Duodenal mucosa (tissue), 2 donors: ENCODE data around the gene CDIP1.

Experiments used
- H3K27ac ChIP-seq: one replicate; pipeline ENCODE4 v1.7.0; 2013; ENCODE audit warnings: low read depth, low read length
- H3K27me3 ChIP-seq, 2 donors: one replicate each; pipeline ENCODE4 v1.7.0; 2013; ENCODE audit warnings: low read length in 2 of 2, control low read depth in 1 of 2; ENCODE audit not compliant: insufficient read depth in 2 of 2, control insufficient read depth in 1 of 2
- H3K36me3 ChIP-seq, 2 donors: one replicate each; pipeline ENCODE4 v1.7.0; 2013; ENCODE audit warnings: low read length in 2 of 2, control low read depth in 1 of 2; ENCODE audit not compliant: insufficient read depth in 2 of 2, control insufficient read depth in 1 of 2
- H3K4me1 ChIP-seq, 2 donors: one replicate each; pipeline ENCODE4 v1.7.0; 2013; ENCODE audit warnings: low read length in 2 of 2, control low read depth in 1 of 2; ENCODE audit not compliant: insufficient read depth in 2 of 2, control insufficient read depth in 1 of 2
- H3K4me3 ChIP-seq, 2 donors: one replicate each; pipeline ENCODE4 v1.7.0; 2013; ENCODE audit warnings: low read length in 2 of 2, low read depth in 1 of 2
- H3K9ac ChIP-seq, 2 donors: one replicate each; pipeline ENCODE4 v1.7.0; 2013; ENCODE audit warnings: low read length in 2 of 2, low read depth in 1 of 2
- H3K9me3 ChIP-seq, 2 donors: one replicate each; pipeline ENCODE4 v1.7.0; 2013; ENCODE audit warnings: low read length in 2 of 2, control low read depth in 1 of 2; ENCODE audit not compliant: control insufficient read depth in 1 of 2

The CDIP1 gene

GRCh38 chr16:4570688-4571321 is 32.2 kb upstream of the CDIP1 start:
- H3K4me1 ChIP-seq = peaks cover 5 to 9% of the 10 kb centered on the region in 2 donors
- no peak overlapping the region for H3K9ac ChIP-seq
- H3K27ac ChIP-seq = no peak overlapping the region
- no peak overlapping the region for H3K4me3 ChIP-seq
- H3K9me3 ChIP-seq = no peaks in the 10 kb centered on the region
- H3K27me3 ChIP-seq = no peaks in the 10 kb centered on the region
- H3K36me3 ChIP-seq = no peaks in the 10 kb centered on the region

GRCh38 chr16:4570086-4570485 is 31.5 kb upstream of the CDIP1 start:
- no peaks in the 10 kb centered on the region for H3K36me3 ChIP-seq
- no peak overlapping the region for H3K9ac ChIP-seq
- H3K4me1 ChIP-seq = peaks cover 5 to 9% of the 10 kb centered on the region in 2 donors
- no peaks in the 10 kb centered on the region for H3K9me3 ChIP-seq
- H3K4me3 ChIP-seq = no peak overlapping the region
- no peaks in the 10 kb centered on the region for H3K27me3 ChIP-seq
- no peak overlapping the region for H3K27ac ChIP-seq

GRCh38 chr16:4566144-4566543 is 27.6 kb upstream of the CDIP1 start:
- H3K4me1 ChIP-seq = peaks cover 5 to 9% of the 10 kb centered on the region in 2 donors
- H3K36me3 ChIP-seq = no peaks in the 10 kb centered on the region
- no peak overlapping the region for H3K4me3 ChIP-seq
- H3K9me3 ChIP-seq = no peaks in the 10 kb centered on the region
- H3K27me3 ChIP-seq = no peaks in the 10 kb centered on the region
- no peak overlapping the region for H3K9ac ChIP-seq
- no peak overlapping the region for H3K27ac ChIP-seq

GRCh38 chr16:4564661-4565267 is 26.2 kb upstream of the CDIP1 start:
- H3K4me3 ChIP-seq = no peak overlapping the region
- no peaks in the 10 kb centered on the region for H3K27me3 ChIP-seq
- no peaks in the 10 kb centered on the region for H3K9me3 ChIP-seq
- no peak overlapping the region for H3K27ac ChIP-seq
- no peak overlapping the region for H3K9ac ChIP-seq
- no peaks in the 10 kb centered on the region for H3K36me3 ChIP-seq
- peaks cover 3% of the 10 kb centered on the region in 2 donors for H3K4me1 ChIP-seq

GRCh38 chr16:4561596-4561995 is 23.0 kb upstream of the CDIP1 start:
- H3K36me3 ChIP-seq = no peaks in the 10 kb centered on the region
- no peaks in the 10 kb centered on the region for H3K9me3 ChIP-seq
- H3K4me3 ChIP-seq = no peak overlapping the region
- H3K27ac ChIP-seq = no peak overlapping the region
- H3K27me3 ChIP-seq = no peaks in the 10 kb centered on the region
- H3K4me1 ChIP-seq = no peaks in the 10 kb centered on the region
- H3K9ac ChIP-seq = no peak overlapping the region

- no peaks in the 10 kb centered on the region for H3K9me3 ChIP-seq
- H3K4me1 ChIP-seq = no peaks in the 10 kb centered on the region
- H3K36me3 ChIP-seq = no peaks in the 10 kb centered on the region
Observed at GRCh38 chr16:4557973-4558372, 19.4 kb upstream of the CDIP1 start.

GRCh38 chr16:4556580-4556979 is 18.0 kb upstream of the CDIP1 start:
- Histone ChIP-seq H3K27me3 (no peaks in the 10 kb centered on the region), H3K4me1 (no peaks in the 10 kb centered on the region), H3K9ac (no peak overlapping the region), H3K9me3 (no peaks in the 10 kb centered on the region), H3K27ac (no peak overlapping the region), H3K4me3 (no peak overlapping the region), H3K36me3 (no peaks in the 10 kb centered on the region)

More at GRCh38 chr16:4557973-4558372, 19.4 kb upstream of the CDIP1 start:
- H3K27me3 ChIP-seq = no peaks in the 10 kb centered on the region
- H3K9ac ChIP-seq = no peak overlapping the region
- H3K4me3 ChIP-seq = no peak overlapping the region
- H3K27ac ChIP-seq = no peak overlapping the region

GRCh38 chr16:4556112-4556511 is 17.5 kb upstream of the CDIP1 start, which contains the start of gene C16orf96:
Gene C16orf96, plus strand, starts transcription at chr16:4556340. Its CDS starts 150 bp downstream, at chr16:4556490.
- H3K9me3 ChIP-seq = no peaks in the 10 kb centered on the region
- H3K27me3 ChIP-seq = no peaks in the 10 kb centered on the region
- no peak within 1 kb of the TSS for H3K27ac ChIP-seq
- H3K36me3 ChIP-seq = no peaks in the 10 kb centered on the region
- no peaks in the 10 kb centered on the region for H3K4me1 ChIP-seq
- no peak within 1 kb of the TSS for H3K9ac ChIP-seq
- H3K4me3 ChIP-seq = no peak within 1 kb of the TSS

GRCh38 chr16:4552541-4552940 is 14.0 kb upstream of the CDIP1 start:
- no peak overlapping the region for H3K4me3 ChIP-seq
- no peak overlapping the region for H3K9ac ChIP-seq
- peaks cover 7 to 10% of the 10 kb centered on the region in 2 donors for H3K4me1 ChIP-seq
- H3K36me3 ChIP-seq = no peaks in the 10 kb centered on the region
- no peak overlapping the region for H3K27ac ChIP-seq
- no peaks in the 10 kb centered on the region for H3K27me3 ChIP-seq
- no peaks in the 10 kb centered on the region for H3K9me3 ChIP-seq

- no peak overlapping the region for H3K4me3 ChIP-seq
- H3K27ac ChIP-seq = no peak overlapping the region
- no peaks in the 10 kb centered on the region for H3K27me3 ChIP-seq
- peaks cover 7 to 10% of the 10 kb centered on the region in 2 donors for H3K4me1 ChIP-seq
- H3K9me3 ChIP-seq = no peaks in the 10 kb centered on the region
- H3K9ac ChIP-seq = no peak overlapping the region
- no peaks in the 10 kb centered on the region for H3K36me3 ChIP-seq
Observed at GRCh38 chr16:4550591-4550990, 12.0 kb upstream of the CDIP1 start.
